Measurements from ENCODE around the gene USP25. TPM values are rescaled to one million over a fixed set of nuclear protein-coding genes. Genes with fewer than 3 reads are reported as not detected.

Gene USP25
- total RNA-seq, 1 donor from 2014 or later: 52.3 TPM

DNA sequence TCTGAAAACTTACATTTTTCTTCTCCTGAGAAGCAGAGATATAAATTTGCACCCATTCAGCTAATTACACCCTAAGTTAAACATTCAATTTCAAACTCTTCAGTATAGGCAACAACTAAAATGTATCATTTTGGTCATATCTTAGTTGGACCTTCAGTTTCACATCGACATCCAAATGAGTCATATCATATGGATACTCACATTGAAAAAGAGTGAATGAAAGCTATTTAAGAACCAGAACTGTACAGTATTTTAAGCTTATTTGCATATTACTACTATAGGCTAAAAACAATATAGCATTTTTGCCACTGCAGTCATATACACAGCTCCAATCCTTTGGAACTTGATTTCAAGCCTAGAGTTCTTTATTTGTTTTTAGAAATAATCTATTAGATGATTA, 33.6 kb downstream of the USP25 start:
- no peak for DNase-seq (ENCODE audit: low spot score)

DNA sequence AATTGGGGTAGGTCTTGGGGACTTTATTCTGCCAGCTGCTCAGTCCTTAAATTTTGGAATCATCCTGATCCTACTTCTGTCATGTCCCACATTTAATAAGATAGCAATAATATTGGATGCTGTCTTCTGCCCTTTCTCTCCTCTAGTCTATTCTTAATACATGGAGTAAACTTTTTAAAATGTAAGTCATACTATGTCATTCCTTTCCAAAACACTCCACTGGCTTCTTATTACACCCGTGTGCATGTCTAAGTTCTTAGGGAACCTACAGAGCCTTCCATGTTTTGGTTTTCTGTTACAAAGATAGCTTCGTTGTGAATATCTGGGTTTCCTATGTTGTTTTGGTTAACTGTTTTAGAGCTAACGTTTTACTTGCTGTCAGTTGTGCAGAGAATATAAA, 35.1 kb downstream of the USP25 start:
- DNase-seq (ENCODE audit: low spot score): no peak

DNA sequence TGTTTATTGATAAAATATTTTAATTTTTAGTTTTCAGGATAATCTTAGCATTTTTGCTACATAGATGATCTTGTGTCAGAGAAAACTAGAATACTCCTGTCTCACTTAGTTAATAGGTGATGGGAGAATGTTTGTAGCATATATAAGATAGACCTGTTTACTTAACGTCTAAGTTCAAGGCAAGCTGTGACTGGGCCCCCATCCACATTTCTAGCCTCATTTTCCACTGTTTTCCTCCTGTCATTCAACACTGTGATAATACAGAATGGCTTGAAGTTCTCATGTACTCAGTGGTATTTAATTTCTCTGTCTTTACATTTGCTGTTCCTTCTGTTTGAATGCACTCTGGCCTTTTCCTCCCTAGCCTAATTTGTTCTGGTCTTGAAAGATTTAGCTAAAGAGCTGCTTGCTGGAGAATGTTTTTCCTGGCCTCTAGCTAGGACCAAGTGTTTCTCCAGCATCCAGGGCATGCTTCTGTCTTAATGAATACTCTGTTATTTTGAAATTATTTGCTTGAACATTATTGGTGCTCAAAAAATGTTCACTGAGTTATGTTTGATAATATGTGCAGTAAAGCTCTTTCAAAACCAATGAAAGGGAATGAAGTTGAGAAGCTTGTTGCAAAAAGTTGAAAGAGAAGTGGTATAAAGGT, 37.3 kb downstream of the USP25 start:
- no peak for DNase-seq (ENCODE audit: low spot score)

DNA sequence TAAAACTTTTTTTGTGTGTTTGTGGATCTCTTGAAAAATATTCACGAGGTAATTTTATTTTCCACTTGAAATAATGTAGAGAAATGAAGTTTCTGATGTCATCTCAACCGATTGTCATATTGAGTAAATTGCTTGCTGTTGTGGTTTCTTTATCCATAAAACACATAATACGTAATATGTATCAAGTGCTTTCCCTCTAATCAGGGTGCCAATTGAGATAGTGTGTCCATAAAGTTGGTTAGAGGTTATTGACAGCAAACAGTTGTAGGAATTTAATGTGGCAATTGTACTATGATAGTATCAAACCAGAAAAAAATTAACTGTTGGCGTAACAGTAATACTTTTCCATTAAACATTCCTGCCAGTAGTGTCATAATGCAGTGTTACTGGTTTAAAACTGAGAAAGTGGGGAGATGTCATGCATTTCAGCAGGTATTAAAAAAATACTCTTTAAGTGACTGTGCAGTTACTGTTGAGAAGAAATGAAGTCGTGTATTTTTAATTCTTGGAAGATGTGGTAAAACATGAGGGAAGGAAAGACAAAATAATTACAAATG, 38.3 kb downstream of the USP25 start:
- no peak for DNase-seq (ENCODE audit: low spot score)

DNA sequence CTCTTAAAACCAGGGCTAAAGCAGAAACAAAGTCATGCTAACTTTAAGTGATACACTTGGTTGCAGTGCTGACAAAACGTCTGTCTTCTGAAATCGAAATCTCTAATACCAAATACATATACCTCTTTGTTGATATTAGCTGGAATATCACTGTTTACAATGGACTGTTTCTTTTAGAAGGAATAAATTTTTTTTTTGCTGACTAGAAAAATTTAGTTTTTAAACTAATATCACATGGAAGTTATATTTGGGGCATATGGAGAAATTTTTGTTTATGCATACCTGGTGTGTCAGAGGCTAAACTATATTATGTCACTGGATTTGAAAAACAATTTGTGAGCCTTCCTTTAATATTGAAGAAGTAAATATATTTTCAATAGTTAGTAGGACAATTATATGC, 39.1 kb downstream of the USP25 start:
- no peak for DNase-seq (ENCODE audit: low spot score)

DNA sequence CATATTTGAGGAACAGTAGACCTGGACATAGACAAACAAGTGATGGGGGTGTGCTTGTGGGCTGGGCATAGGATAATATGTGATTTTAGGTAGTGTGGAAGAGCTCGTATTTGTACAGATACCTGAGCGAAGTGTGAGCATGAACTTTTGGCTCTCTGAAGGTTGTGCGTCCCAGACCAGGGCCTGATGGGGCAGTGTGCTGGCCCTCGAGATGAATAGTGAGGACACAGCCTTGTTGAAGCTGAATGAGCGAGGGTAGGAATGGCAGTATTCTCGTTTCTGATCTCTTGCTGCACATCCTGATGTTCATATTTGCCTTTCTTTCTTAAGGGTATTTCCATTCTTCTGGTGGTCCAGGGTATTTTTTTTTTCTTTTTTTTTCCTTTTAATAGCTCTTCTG, 41.5 kb downstream of the USP25 start:
- DNase-seq (ENCODE audit: low spot score): no peak

DNA sequence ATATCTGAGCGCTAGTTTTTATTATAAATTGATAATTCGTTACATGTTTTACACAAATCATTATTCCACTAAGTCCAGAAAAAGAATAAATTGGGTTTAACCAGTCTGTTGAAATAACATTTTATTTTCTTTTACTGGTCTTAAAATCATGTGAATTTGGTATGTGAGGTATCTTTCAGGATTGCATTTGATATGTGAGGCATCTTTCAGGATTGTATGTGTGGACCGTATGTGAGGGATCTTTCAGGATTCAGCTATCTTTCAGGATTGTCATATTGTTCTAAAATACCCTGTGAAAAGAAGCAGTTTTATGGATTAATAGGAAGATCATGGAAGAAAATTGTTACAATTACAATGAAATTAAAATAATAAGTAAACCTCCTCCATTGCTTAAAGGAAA, 42.9 kb downstream of the USP25 start:
- no peak for DNase-seq (ENCODE audit: low spot score)

DNA sequence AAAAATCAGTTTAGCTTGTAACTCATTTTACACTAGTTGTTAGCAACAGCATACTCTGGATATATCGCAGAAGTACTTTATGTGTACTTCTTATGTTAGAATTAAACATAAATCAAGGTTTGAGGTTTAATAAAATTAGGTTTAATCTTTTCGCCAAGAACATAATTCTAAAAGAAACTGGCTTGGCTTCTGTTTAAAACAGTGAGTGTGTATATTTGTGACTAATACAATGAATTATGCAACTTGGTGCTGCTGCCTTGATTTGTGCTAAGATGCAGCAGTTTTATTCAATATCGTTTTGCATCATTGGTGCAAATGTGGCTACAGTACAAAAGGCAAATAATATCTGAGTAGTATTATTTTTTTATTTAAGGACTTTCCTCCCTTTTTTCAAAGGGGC, 44.8 kb downstream of the USP25 start:
- DNase-seq (ENCODE audit: low spot score): no peak

DNA sequence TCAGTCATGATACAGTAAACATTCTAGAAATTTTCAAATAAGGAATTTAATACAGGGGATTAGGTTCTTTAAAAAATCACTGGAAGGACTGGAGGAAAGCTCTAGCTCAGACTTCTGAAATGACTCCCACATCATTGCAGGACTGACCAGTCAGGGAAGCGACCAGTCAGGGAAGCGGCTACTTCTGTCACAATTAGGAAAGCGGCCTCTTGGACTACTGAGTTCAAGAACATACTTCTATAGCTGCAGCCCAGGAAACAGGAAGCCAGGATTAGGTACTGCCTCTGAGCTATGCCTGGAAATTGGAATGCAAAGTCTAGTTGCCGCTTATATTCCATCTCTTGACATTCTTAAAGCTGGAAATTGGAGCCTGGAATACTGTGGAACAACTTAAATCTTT, 45.5 kb downstream of the USP25 start:
- no peak for DNase-seq (ENCODE audit: low spot score)

DNA sequence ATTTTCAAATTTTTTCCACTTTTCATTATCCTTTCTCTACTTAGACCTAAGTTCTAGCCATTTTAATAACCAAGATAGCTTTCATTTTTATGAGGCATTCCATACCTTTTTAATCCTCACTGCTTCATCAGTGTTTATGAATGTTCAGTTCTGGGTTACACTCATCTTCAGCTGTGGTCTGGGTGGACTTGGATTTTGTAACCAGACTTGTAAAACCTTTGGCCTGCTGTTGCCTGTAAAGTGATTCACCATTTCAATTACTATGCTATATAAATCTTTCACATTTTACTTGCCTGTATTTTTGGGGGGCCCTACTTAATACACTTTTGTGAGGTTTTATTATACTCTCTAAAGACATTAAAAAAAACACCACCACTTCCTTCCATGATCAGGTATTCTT, 46.2 kb downstream of the USP25 start:
- DNase-seq (ENCODE audit: low spot score): no peak

DNA sequence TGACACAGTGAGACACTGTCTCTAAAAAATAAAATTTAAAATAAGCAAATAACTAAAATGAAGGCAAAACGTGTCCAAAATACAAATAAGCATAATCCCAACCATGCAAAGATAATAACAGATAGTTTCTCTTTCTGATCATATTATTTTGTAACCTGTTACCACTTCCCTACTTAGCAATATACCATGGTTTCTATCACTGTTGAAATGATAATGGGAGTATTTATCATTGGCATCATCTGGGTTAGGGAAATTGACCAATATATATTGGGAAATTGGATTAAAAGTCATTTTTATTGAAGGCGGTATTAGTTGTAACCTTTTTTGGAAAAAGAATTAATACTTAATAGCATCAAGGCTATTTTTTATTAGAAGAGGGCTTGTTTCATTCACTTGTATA, 47.0 kb downstream of the USP25 start:
- no peak for DNase-seq (ENCODE audit: low spot score)

DNA sequence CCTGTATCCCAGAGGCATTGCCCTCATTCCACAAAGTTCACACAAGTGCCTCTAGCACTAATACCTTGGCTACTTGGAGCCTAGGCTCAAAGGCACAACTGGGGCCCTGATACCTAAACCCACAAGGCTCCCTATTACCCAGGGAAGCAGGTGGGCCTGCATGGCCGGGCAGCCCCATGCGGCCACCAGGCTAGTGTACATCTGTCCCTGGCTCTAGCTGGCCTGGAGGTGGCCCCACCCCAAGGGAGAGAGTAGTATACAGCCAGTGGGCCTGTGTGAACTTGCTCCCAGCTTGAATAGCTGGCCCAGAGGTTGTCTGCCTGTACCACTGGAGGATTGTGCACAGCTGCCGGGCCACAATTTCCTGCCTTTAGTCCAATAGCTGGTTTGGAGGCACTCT, 52.2 kb downstream of the USP25 start:
- peak; percentile 67 for DNase-seq (ENCODE audit: low spot score)

DNA sequence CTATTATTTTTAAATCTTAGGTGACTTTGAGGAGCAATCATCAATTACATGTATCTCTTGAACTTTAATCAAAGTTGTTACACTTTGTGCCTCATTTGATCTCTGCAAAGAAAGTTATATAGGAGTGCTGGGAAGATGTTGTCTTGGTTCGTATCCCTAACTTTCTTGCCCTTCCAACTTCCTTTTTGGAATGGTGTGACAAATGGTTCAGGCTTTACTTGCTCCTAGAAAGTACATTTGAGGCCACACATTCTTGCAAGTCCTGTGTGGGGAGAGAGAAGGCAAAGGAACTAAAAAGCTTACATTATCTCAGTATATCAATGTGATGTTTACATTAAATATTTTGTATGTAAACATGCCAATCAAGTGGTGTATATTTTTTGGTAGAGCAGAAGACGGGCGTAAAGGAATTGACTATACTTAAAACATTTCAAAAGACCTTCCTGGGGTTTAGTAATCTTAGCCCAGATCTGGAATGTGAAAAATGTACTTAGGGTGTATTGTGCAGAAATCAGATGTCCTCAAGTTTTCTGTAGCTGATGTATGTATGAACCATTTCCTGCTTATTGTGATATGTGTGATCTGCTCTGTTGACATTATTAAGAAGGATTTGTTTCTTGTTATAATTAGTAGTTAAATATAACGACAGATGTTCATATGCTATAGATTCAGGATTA, 59.2 kb downstream of the USP25 start:
- DNase-seq (ENCODE audit: low spot score): no peak

DNA sequence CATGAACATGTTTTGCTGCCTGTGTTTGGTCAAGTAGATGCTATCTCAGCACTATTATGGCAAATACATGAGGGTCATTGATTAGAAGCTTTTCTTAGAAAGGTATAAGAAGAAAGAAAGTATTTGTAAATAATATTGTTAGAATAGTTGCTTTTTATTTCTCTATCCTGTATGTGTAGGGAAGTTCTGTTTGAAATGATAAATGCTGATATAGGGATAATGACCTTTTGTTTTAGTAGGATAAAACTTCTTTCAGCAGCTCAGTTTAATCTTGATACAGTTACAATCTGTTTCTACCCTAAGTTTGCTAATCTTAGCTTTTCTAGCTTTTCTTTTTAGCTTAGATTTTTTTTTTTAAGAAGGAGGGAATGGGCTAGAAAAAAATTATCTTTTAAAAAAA, 63.3 kb downstream of the USP25 start:
- no peak for DNase-seq (ENCODE audit: low spot score)

DNA sequence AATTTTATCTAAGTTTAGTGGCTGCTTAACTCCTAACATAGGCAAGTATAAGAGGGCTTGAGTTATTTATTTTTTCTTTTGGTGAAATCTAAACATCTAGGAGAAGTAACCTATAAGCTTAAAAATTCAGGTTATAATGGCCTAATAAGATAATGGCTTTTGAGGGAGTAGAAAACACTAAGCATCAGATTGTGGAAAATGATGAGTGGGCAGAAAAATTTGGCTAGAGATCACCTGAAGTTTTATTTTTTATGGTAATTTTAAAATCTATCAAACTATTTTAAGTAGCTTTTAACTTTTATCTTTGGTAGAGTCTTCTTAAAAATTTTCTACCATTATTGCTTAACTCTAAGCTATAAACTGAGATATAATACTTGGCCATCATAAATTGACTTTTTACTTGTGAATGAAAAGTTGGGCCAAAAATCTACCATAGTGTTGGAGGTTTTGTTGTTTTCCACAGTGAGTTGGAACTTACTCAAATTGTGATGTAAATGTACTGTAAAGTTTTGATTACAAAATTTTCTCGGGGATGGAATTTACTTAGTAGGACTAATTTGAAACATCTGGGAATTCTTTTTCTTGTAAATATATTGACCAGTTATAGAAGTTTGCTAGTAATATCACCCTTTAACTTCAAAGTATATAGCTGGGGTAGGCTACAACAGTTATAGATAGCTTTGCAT, 63.9 kb downstream of the USP25 start:
- no peak for DNase-seq (ENCODE audit: low spot score)

DNA sequence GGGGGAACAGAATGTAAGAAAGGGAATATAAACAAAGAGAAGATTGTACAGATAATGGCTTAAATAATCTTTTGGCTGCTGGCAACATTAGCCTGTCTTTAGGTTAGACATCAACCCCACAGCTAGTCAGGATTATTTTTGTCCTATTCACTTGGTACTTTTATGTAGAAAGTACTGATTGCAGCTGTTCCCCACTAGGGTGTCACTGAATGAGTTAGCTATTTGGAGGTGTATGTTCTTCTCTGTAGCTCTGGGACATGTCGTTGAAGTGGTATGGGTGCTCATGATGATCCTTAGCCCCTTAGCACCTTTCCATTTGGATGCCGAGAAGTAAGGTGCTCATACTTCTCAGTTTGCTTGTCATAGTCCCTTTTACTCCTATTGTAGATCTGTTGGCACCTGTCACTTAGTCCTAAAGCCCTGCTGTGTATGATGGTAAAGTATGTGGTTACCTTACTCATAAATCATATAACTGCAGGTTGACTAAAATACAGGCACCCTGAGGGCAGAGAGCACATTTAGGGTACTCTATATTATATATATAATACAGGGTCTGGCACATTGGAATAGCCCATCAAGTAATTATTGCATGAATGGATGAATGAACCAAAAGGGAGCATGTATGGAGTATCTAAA, 64.6 kb downstream of the USP25 start:
- DNase-seq (ENCODE audit: low spot score): no peak

DNA sequence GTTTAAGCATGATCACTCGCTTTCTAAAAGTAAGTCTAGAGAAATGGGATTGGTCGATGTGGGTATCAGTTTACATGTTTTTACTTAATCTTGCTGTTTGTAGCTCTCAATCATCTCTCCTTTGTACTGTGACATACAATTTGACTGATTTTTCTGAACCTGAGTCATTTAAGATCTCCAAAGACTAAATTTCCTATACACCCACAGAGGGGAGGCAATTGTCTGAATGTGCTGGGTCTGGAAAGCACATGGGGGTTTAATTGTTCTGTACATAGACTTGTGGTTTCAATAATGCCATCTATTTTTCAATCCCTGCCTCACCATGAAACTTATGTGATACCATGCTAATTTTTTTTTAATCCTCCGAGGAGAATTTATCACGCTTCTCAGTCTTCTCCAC, 65.8 kb downstream of the USP25 start:
- no peak for DNase-seq (ENCODE audit: low spot score)

DNA sequence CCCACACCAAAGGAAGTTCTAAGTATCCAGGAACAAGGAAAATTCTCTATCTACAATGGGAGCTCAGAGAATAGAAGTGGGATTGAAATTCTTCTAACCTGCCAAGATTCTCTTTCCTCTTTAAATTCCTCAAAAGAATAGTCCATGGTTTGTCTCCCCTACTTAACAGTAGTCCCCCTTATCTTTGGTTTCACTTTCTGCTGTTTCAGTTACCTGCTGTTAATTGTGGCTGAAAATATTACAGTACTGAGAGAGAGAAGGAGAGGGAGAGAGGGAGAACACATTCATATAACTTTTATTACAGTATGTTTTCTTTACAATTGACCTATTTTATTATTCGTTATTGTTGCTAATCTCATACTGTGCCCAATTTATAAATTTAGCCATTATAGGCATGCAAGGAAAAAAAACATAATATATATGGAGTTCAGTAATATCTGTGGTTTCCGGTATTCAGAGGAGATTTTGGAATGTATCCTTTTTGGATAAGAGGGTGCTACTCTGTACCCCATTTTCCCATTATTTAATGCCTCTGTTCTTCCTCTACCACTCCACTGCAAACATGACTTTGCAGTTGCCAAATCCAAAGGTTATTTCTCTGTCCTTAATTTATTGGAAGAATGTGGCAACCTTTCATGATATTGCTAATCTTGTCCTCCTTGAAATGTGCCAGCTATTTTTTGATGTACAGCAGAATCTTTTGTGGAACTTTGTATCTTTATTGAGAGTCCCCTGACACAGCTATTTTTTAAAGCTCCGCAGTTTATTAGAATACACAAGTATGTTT, 68.0 kb downstream of the USP25 start:
- DNase-seq (ENCODE audit: low spot score): no peak

DNA sequence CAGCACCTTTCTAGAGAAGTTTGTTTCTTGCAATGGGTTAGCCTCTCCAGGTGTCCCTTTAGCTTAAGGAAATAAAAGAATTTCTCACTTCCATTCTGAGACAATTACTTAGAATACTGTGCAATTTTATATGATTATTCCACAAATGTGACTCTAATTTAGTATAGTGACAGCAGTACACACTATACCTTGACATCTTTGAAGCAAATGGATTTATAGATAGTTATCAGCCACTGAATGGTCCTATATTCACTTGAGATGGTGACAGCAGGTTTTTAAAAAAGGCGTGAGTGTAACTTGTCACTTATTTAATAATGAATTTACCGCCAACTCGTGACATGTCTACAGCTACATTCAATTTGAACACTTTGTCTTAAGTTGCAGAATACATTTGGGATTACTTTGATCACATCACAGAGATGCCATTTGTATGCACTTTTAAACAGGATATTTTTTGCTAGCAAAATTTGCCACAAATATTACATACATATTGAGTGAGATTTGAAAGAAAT, 71.6 kb downstream of the USP25 start:
- DNase-seq (ENCODE audit: low spot score): no peak

DNA sequence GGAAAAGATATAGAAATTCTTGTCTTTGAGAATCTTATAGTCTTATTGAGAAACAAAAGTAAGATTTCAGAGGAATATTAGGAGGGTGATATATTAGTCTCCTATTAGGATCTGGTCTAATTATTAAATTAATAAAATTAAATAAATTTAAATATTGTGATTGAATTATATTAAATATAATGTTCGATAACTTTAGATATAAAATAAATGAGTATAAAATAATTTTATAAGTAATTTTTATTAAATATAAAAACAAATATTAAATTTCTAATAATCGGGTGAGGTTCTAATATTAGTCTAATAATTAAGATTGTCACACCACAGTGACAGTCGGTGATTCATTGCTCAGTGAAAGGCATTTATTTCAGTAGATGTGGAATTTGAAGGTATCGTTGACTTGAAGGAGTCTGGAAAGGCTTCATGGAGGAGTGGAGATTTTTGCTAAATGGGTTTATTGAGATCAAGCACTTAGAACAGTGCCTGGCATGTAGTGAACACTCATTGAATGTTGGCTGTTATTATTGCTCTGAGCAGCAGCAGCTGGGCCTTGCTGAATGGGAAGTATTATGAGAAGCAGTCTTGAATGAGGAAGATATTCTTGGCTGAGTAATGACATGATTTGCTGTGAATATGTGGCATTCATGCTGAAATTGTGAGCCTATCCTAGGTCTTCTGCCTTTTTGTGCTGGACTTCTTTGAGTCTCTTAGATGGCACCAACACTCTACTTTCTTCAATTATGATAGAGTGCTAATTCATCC, 74.6 kb downstream of the USP25 start:
- DNase-seq (ENCODE audit: low spot score): no peak
